ENCODE results near the gene THYN1.
A peak's percentile ranks its signal among the peaks of the same experiment; 100 is the strongest.

- TF ChIP-seq GATA2 (IDR thresholded peaks at IDR 0.05; ENCODE audit: low read depth, low read length) = peak; percentile 80
- TF ChIP-seq GATA3 (IDR thresholded peaks at IDR 0.05; ENCODE audit: low read depth, low read length) = no peak
These were observed 16.2 kb downstream of the THYN1 start for GRCh38 chr11:134236834-134237556.
